GM19372 (cell line): ENCODE results near the gene DEFB112.

ENCODE experiments used
- ATAC-seq: cut with Tn5 transposase; IDR thresholded peaks from one replicate; pipeline ENCODE4 v1.9.1; 2021; ENCODE audit warnings: mild to moderate bottlenecking, low read depth, moderate library complexity; ENCODE audit not compliant: unreplicated experiment

DEFB112 gene

DNA sequence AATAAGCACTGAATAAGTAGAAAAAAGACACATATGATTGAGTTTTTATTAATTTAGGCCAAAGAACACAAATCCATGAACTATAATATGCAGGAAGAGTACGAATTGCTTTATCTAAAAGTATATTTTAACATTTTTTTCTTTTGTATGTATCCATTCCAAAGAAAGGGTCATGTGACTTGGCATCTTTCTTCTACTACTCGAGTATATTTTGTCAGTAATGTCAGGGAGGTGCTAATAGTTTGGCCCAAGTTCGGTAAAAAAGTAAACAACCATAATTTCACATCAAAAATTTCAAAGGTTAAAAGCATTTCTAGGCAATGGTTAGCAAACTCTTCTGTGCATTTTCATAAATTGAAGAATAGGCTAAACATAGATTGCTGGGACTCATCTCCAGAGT is 46.6 kb downstream of the DEFB112 start:
- no peak for ATAC-seq

DNA sequence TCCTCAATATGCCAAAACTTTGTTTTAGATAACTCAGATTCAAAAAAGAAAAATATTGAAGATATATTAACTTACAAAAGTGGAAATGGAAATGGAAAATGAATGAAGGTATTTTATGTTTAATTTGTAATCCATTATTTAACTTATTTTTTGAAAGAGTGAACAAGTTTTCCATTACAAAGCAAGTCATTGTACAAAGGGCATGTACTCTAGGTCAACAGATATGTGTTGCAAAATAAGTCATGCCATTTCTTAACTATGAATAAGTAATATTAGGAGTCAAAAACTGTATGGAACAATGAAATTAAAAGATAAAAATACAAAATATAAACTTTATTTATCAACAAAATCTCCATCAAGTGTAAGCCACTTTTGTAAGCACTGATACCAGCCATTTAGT is 54.5 kb downstream of the DEFB112 start:
- ATAC-seq, result no peak
